ENCODE measurements around the gene KRTAP10-11. TPM values are rescaled to one million over a fixed set of nuclear protein-coding genes. Genes with fewer than 3 reads are reported as not detected.

Gene KRTAP10-11
- total and polyA plus RNA-seq, 2 donors (not counting 1 experiment from before 2014, with no cell fraction given), result not detected

GRCh38 chr21:44630440-44630839, 15.8 kb upstream of the KRTAP10-11 start:
- no peaks in the 10 kb centered on the region for H3K4me1 ChIP-seq (ENCODE audit: control insufficient read depth, extremely low read depth, insufficient read depth, low read length)
- no peak overlapping the region for H3K4me2 ChIP-seq (ENCODE audit: extremely low read depth, insufficient read depth, low read length)
- no peaks in the 10 kb centered on the region for H3K36me3 ChIP-seq (ENCODE audit: control insufficient read depth, insufficient read depth, low read length)
- no peak overlapping the region for H3K27ac ChIP-seq (ENCODE audit: insufficient read depth, low read length)
- H3K9ac ChIP-seq (ENCODE audit: insufficient read depth, low read length), result no peak overlapping the region
- no peak for TF ChIP-seq EZH2 (IDR thresholded peaks at IDR 0.05; ENCODE audit: low read length, missing control alignments)
- TF ChIP-seq, protein P1, sequence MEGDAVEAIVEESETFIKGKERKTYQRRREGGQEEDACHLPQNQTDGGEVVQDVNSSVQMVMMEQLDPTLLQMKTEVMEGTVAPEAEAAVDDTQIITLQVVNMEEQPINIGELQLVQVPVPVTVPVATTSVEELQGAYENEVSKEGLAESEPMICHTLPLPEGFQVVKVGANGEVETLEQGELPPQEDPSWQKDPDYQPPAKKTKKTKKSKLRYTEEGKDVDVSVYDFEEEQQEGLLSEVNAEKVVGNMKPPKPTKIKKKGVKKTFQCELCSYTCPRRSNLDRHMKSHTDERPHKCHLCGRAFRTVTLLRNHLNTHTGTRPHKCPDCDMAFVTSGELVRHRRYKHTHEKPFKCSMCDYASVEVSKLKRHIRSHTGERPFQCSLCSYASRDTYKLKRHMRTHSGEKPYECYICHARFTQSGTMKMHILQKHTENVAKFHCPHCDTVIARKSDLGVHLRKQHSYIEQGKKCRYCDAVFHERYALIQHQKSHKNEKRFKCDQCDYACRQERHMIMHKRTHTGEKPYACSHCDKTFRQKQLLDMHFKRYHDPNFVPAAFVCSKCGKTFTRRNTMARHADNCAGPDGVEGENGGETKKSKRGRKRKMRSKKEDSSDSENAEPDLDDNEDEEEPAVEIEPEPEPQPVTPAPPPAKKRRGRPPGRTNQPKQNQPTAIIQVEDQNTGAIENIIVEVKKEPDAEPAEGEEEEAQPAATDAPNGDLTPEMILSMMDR (conservative IDR thresholded peaks at IDR 0.05 in 1 of 2, IDR thresholded peaks at IDR 0.05 in 1 of 2; ENCODE audit: low read depth in 1 of 2, low read length in 2 of 2), result no peak
- no peaks in the 10 kb centered on the region for H3K9me3 ChIP-seq (ENCODE audit: control insufficient read depth, insufficient read depth, low read depth, low read length)
- H3K4me3 ChIP-seq (replicated peaks in 1 of 4; ENCODE audit: control extremely low read depth in 1 of 4, insufficient read depth in 1 of 4, low read depth in 3 of 4, low read length in 4 of 4), result no peak overlapping the region
- no peak for DNase-seq (ENCODE audit: low read depth in 2 of 2)
- H3K79me2 ChIP-seq (ENCODE audit: control insufficient read depth, insufficient read depth, low read length), result no peaks in the 10 kb centered on the region
- no peaks in the 10 kb centered on the region for H4K20me1 ChIP-seq (ENCODE audit: control insufficient read depth, extremely low read depth, insufficient read depth, low read length)
- no peak overlapping the region for H2AFZ ChIP-seq (ENCODE audit: low read length)
- H3K27me3 ChIP-seq (ENCODE audit: control insufficient read depth, insufficient read depth, low read length), result no peaks in the 10 kb centered on the region

DNA sequence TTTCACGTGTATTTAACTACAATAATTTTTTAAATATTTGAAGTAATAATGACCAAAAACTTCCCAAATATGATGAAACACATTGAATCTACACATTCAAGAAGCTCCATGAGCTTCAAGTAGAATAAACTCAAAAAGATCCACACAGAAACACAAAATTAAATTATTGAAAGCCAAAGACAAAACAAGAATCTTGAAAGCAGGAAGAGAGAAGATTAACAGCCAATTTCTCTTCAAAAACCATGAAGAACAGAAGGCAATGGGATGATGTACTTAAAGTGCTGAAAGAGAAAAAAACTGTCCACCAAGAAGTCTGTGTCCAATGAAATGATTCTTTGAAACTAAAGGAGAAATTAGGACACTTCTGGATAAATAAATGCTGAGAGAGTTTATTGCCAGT, 14.1 kb upstream of the KRTAP10-11 start:
- no peaks in the 10 kb centered on the region for H3K4me1 ChIP-seq (ENCODE audit: control insufficient read depth, extremely low read depth, insufficient read depth, low read length)
- no peak overlapping the region for H3K4me3 ChIP-seq (replicated peaks in 1 of 4; ENCODE audit: control extremely low read depth in 1 of 4, insufficient read depth in 1 of 4, low read depth in 3 of 4, low read length in 4 of 4)
- TF ChIP-seq, protein P1 (conservative IDR thresholded peaks at IDR 0.05 in 1 of 2, IDR thresholded peaks at IDR 0.05 in 1 of 2; ENCODE audit: low read depth in 1 of 2, low read length in 2 of 2), result no peak
- TF ChIP-seq EZH2 (IDR thresholded peaks at IDR 0.05; ENCODE audit: low read length, missing control alignments), result no peak

GRCh38 chr21:44636209-44637017, 9.8 kb upstream of the KRTAP10-11 start:
- Histone ChIP-seq H3K27me3 (ENCODE audit: control insufficient read depth, insufficient read depth, low read length) (no peaks in the 10 kb centered on the region), H3K27ac (ENCODE audit: insufficient read depth, low read length) (no peak overlapping the region), H3K79me2 (ENCODE audit: control insufficient read depth, insufficient read depth, low read length) (no peaks in the 10 kb centered on the region), H4K20me1 (ENCODE audit: control insufficient read depth, extremely low read depth, insufficient read depth, low read length) (no peaks in the 10 kb centered on the region), H3K9ac (ENCODE audit: insufficient read depth, low read length) (no peak overlapping the region), H3K36me3 (ENCODE audit: control insufficient read depth, insufficient read depth, low read length) (no peaks in the 10 kb centered on the region), H3K4me1 (ENCODE audit: control insufficient read depth, extremely low read depth, insufficient read depth, low read length) (no peaks in the 10 kb centered on the region), H3K4me3 (replicated peaks in 1 of 4; ENCODE audit: control extremely low read depth in 1 of 4, insufficient read depth in 1 of 4, low read depth in 3 of 4, low read length in 4 of 4) (no peak overlapping the region), H3K9me3 (ENCODE audit: control insufficient read depth, insufficient read depth, low read depth, low read length) (no peaks in the 10 kb centered on the region), H2AFZ (ENCODE audit: low read length) (no peak overlapping the region), H3K4me2 (ENCODE audit: extremely low read depth, insufficient read depth, low read length) (no peak overlapping the region)
- TF ChIP-seq EZH2 (IDR thresholded peaks at IDR 0.05; ENCODE audit: low read length, missing control alignments), result no peak
- TF ChIP-seq, protein P1 (conservative IDR thresholded peaks at IDR 0.05 in 1 of 2, IDR thresholded peaks at IDR 0.05 in 1 of 2; ENCODE audit: low read depth in 1 of 2, low read length in 2 of 2), result no peak
- DNase-seq (ENCODE audit: low read depth in 2 of 2), result no peak

More for the DNA sequence above, 14.1 kb upstream of the KRTAP10-11 start:
- Histone ChIP-seq H3K4me2 (ENCODE audit: extremely low read depth, insufficient read depth, low read length) (no peak overlapping the region), H3K27me3 (ENCODE audit: control insufficient read depth, insufficient read depth, low read length) (no peaks in the 10 kb centered on the region), H3K79me2 (ENCODE audit: control insufficient read depth, insufficient read depth, low read length) (no peaks in the 10 kb centered on the region), H3K9ac (ENCODE audit: insufficient read depth, low read length) (no peak overlapping the region), H2AFZ (ENCODE audit: low read length) (no peak overlapping the region), H3K27ac (ENCODE audit: insufficient read depth, low read length) (no peak overlapping the region), H3K9me3 (ENCODE audit: control insufficient read depth, insufficient read depth, low read depth, low read length) (no peaks in the 10 kb centered on the region), H4K20me1 (ENCODE audit: control insufficient read depth, extremely low read depth, insufficient read depth, low read length) (no peaks in the 10 kb centered on the region), H3K36me3 (ENCODE audit: control insufficient read depth, insufficient read depth, low read length) (no peaks in the 10 kb centered on the region)
- DNase-seq (ENCODE audit: low read depth in 2 of 2), result no peak

Measured in fibroblast of lung (primary cell).